HG02763 (cell line): Measurements from ENCODE around the gene BPIFA1.

Experiments used
- ATAC-seq: cut with Tn5 transposase; IDR thresholded peaks from one replicate; pipeline ENCODE4 v1.9.1; 2021; ENCODE audit warnings: mild to moderate bottlenecking, moderate library complexity; ENCODE audit not compliant: unreplicated experiment

BPIFA1 gene

GRCh38 chr20:33277471-33278441 is 42.0 kb downstream of the BPIFA1 start:
- ATAC-seq: no peak

GRCh38 chr20:33278700-33279099 is 42.9 kb downstream of the BPIFA1 start:
- ATAC-seq: no peak

- no peak for ATAC-seq
Observed at GRCh38 chr20:33279261-33279910, 43.6 kb downstream of the BPIFA1 start.

- ATAC-seq: no peak
Observed at GRCh38 chr20:33280000-33280680, 44.3 kb downstream of the BPIFA1 start.

- no peak for ATAC-seq
Observed at GRCh38 chr20:33280775-33281174, 45.0 kb downstream of the BPIFA1 start.

- no peak for ATAC-seq
Observed at GRCh38 chr20:33281550-33282146, 45.9 kb downstream of the BPIFA1 start.

GRCh38 chr20:33282196-33282934 is 46.6 kb downstream of the BPIFA1 start:
- ATAC-seq: no peak

- ATAC-seq: no peak
Observed at GRCh38 chr20:33282991-33283555, 47.3 kb downstream of the BPIFA1 start, which contains the start of gene BPIFB1. Gene BPIFB1 (plus strand): TSS chr20:33283214. CDS start chr20:33286074, 2,860 bp downstream.

GRCh38 chr20:33284284-33284683 is 48.5 kb downstream of the BPIFA1 start:
- no peak for ATAC-seq

- no peak for ATAC-seq
Observed at GRCh38 chr20:33284937-33285336, 49.1 kb downstream of the BPIFA1 start.

- ATAC-seq: no peak
Observed at GRCh38 chr20:33285861-33286495, 50.2 kb downstream of the BPIFA1 start.

GRCh38 chr20:33287884-33288283 is 52.1 kb downstream of the BPIFA1 start:
- ATAC-seq: no peak

GRCh38 chr20:33290852-33291251 is 55.1 kb downstream of the BPIFA1 start:
- no peak for ATAC-seq

GRCh38 chr20:33291416-33291815 is 55.6 kb downstream of the BPIFA1 start:
- ATAC-seq: no peak

GRCh38 chr20:33291830-33292355 is 56.1 kb downstream of the BPIFA1 start:
- no peak for ATAC-seq
